ENCODE measurements around the gene KIF7.

- TF ChIP-seq POU2F2 (IDR thresholded peaks at IDR 0.05; ENCODE audit: low read depth, low read length) = no peak
- TF ChIP-seq POLR2A (IDR thresholded peaks at IDR 0.05; ENCODE audit: low read depth, low read length) = no peak
Measured at GRCh38 chr15:89640245-89640644, 15.0 kb downstream of the KIF7 start.

Measured in GM12891 (cell line).